ENCODE data around the gene STXBP1.

Gene STXBP1

GRCh38 chr9:127633216-127633862 is 21.3 kb downstream of the STXBP1 start:
- Histone ChIP-seq H3K4me1 (ENCODE audit: control insufficient read depth, insufficient read depth, low read length) (peaks cover 10% of the 10 kb centered on the region), H3K27me3 (ENCODE audit: control insufficient read depth, insufficient read depth, low read length) (no peaks in the 10 kb centered on the region), H3K4me3 (ENCODE audit: low read length) (no peak overlapping the region)

GRCh38 chr9:127634021-127634420 is 21.9 kb downstream of the STXBP1 start:
- Histone ChIP-seq H3K9ac (ENCODE audit: low read length) (no peak overlapping the region), H3K27me3 (ENCODE audit: control insufficient read depth, insufficient read depth, low read length) (no peaks in the 10 kb centered on the region), H3K4me3 (ENCODE audit: low read length) (no peak overlapping the region), H3K36me3 (ENCODE audit: control insufficient read depth, insufficient read depth, low read length) (no peaks in the 10 kb centered on the region), H3K9me3 (ENCODE audit: control insufficient read depth, low read length) (no peaks in the 10 kb centered on the region), H3K4me1 (ENCODE audit: control insufficient read depth, insufficient read depth, low read length) (peaks cover 10% of the 10 kb centered on the region)

More at GRCh38 chr9:127633216-127633862, 21.3 kb downstream of the STXBP1 start:
- H3K9ac ChIP-seq (ENCODE audit: low read length), result no peak overlapping the region
- H3K9me3 ChIP-seq (ENCODE audit: control insufficient read depth, low read length), result no peaks in the 10 kb centered on the region
- H3K36me3 ChIP-seq (ENCODE audit: control insufficient read depth, insufficient read depth, low read length), result no peaks in the 10 kb centered on the region

GRCh38 chr9:127634698-127635097 is 22.6 kb downstream of the STXBP1 start:
- peaks cover 7% of the 10 kb centered on the region for H3K4me1 ChIP-seq (ENCODE audit: control insufficient read depth, insufficient read depth, low read length)
- H3K9ac ChIP-seq (ENCODE audit: low read length), result no peak overlapping the region
- H3K9me3 ChIP-seq (ENCODE audit: control insufficient read depth, low read length), result no peaks in the 10 kb centered on the region
- H3K36me3 ChIP-seq (ENCODE audit: control insufficient read depth, insufficient read depth, low read length), result no peaks in the 10 kb centered on the region
- no peak overlapping the region for H3K4me3 ChIP-seq (ENCODE audit: low read length)
- H3K27me3 ChIP-seq (ENCODE audit: control insufficient read depth, insufficient read depth, low read length), result no peaks in the 10 kb centered on the region

GRCh38 chr9:127635201-127635735 is 23.2 kb downstream of the STXBP1 start:
- Histone ChIP-seq H3K9me3 (ENCODE audit: control insufficient read depth, low read length) (no peaks in the 10 kb centered on the region), H3K4me1 (ENCODE audit: control insufficient read depth, insufficient read depth, low read length) (peaks cover 7% of the 10 kb centered on the region), H3K36me3 (ENCODE audit: control insufficient read depth, insufficient read depth, low read length) (no peaks in the 10 kb centered on the region), H3K27me3 (ENCODE audit: control insufficient read depth, insufficient read depth, low read length) (no peaks in the 10 kb centered on the region), H3K9ac (ENCODE audit: low read length) (no peak overlapping the region), H3K4me3 (ENCODE audit: low read length) (no peak overlapping the region)

GRCh38 chr9:127637322-127637847 is 25.3 kb downstream of the STXBP1 start:
- H3K27me3 ChIP-seq (ENCODE audit: control insufficient read depth, insufficient read depth, low read length), result no peaks in the 10 kb centered on the region
- no peak overlapping the region for H3K9ac ChIP-seq (ENCODE audit: low read length)
- H3K36me3 ChIP-seq (ENCODE audit: control insufficient read depth, insufficient read depth, low read length), result no peaks in the 10 kb centered on the region
- peaks cover 7% of the 10 kb centered on the region for H3K4me1 ChIP-seq (ENCODE audit: control insufficient read depth, insufficient read depth, low read length)
- no peak overlapping the region for H3K4me3 ChIP-seq (ENCODE audit: low read length)
- H3K9me3 ChIP-seq (ENCODE audit: control insufficient read depth, low read length), result no peaks in the 10 kb centered on the region

GRCh38 chr9:127640908-127641545 is 28.9 kb downstream of the STXBP1 start:
- H3K27me3 ChIP-seq (ENCODE audit: control insufficient read depth, insufficient read depth, low read length), result no peaks in the 10 kb centered on the region
- no peaks in the 10 kb centered on the region for H3K9me3 ChIP-seq (ENCODE audit: control insufficient read depth, low read length)
- H3K36me3 ChIP-seq (ENCODE audit: control insufficient read depth, insufficient read depth, low read length), result no peaks in the 10 kb centered on the region
- H3K4me1 ChIP-seq (ENCODE audit: control insufficient read depth, insufficient read depth, low read length), result peaks cover 5% of the 10 kb centered on the region
- H3K4me3 ChIP-seq (ENCODE audit: low read length), result no peak overlapping the region
- no peak overlapping the region for H3K9ac ChIP-seq (ENCODE audit: low read length)

- H3K9me3 ChIP-seq (ENCODE audit: control insufficient read depth, low read length), result no peaks in the 10 kb centered on the region
- no peak overlapping the region for H3K4me3 ChIP-seq (ENCODE audit: low read length)
- no peak overlapping the region for H3K9ac ChIP-seq (ENCODE audit: low read length)
- H3K36me3 ChIP-seq (ENCODE audit: control insufficient read depth, insufficient read depth, low read length), result no peaks in the 10 kb centered on the region
- H3K4me1 ChIP-seq (ENCODE audit: control insufficient read depth, insufficient read depth, low read length), result peaks cover 5% of the 10 kb centered on the region
- H3K27me3 ChIP-seq (ENCODE audit: control insufficient read depth, insufficient read depth, low read length), result no peaks in the 10 kb centered on the region
Observed at GRCh38 chr9:127642082-127642740, 30.1 kb downstream of the STXBP1 start.

GRCh38 chr9:127644146-127644827 is 32.2 kb downstream of the STXBP1 start:
- Histone ChIP-seq H3K9ac (ENCODE audit: low read length) (no peak overlapping the region), H3K9me3 (ENCODE audit: control insufficient read depth, low read length) (no peaks in the 10 kb centered on the region), H3K4me1 (ENCODE audit: control insufficient read depth, insufficient read depth, low read length) (peaks cover 5% of the 10 kb centered on the region), H3K27me3 (ENCODE audit: control insufficient read depth, insufficient read depth, low read length) (no peaks in the 10 kb centered on the region), H3K4me3 (ENCODE audit: low read length) (no peak overlapping the region), H3K36me3 (ENCODE audit: control insufficient read depth, insufficient read depth, low read length) (no peaks in the 10 kb centered on the region)

GRCh38 chr9:127644943-127645342 is 32.9 kb downstream of the STXBP1 start:
- no peaks in the 10 kb centered on the region for H3K27me3 ChIP-seq (ENCODE audit: control insufficient read depth, insufficient read depth, low read length)
- H3K9ac ChIP-seq (ENCODE audit: low read length), result no peak overlapping the region
- no peaks in the 10 kb centered on the region for H3K9me3 ChIP-seq (ENCODE audit: control insufficient read depth, low read length)
- no peak overlapping the region for H3K4me3 ChIP-seq (ENCODE audit: low read length)
- peaks cover 5% of the 10 kb centered on the region for H3K4me1 ChIP-seq (ENCODE audit: control insufficient read depth, insufficient read depth, low read length)
- H3K36me3 ChIP-seq (ENCODE audit: control insufficient read depth, insufficient read depth, low read length), result no peaks in the 10 kb centered on the region

GRCh38 chr9:127647451-127647850 is 35.4 kb downstream of the STXBP1 start:
- Histone ChIP-seq H3K27me3 (ENCODE audit: control insufficient read depth, insufficient read depth, low read length) (no peaks in the 10 kb centered on the region), H3K36me3 (ENCODE audit: control insufficient read depth, insufficient read depth, low read length) (no peaks in the 10 kb centered on the region), H3K9me3 (ENCODE audit: control insufficient read depth, low read length) (no peaks in the 10 kb centered on the region), H3K9ac (ENCODE audit: low read length) (no peak overlapping the region), H3K4me1 (ENCODE audit: control insufficient read depth, insufficient read depth, low read length) (peaks cover 5% of the 10 kb centered on the region), H3K4me3 (ENCODE audit: low read length) (no peak overlapping the region)

GRCh38 chr9:127650518-127650917 is 38.4 kb downstream of the STXBP1 start:
- no peaks in the 10 kb centered on the region for H3K9me3 ChIP-seq (ENCODE audit: control insufficient read depth, low read length)
- no peaks in the 10 kb centered on the region for H3K27me3 ChIP-seq (ENCODE audit: control insufficient read depth, insufficient read depth, low read length)
- no peak overlapping the region for H3K9ac ChIP-seq (ENCODE audit: low read length)
- H3K4me1 ChIP-seq (ENCODE audit: control insufficient read depth, insufficient read depth, low read length), result no peaks in the 10 kb centered on the region
- no peak overlapping the region for H3K4me3 ChIP-seq (ENCODE audit: low read length)
- H3K36me3 ChIP-seq (ENCODE audit: control insufficient read depth, insufficient read depth, low read length), result no peaks in the 10 kb centered on the region

Measured in mucosa of stomach (tissue), 1 donor.